COLO668 (cell line): ENCODE data around the gene FOXO4.

Experiments
- DNase-seq: peaks from one replicate; lab custom pipeline; 2025; ENCODE audit not compliant: unreplicated experiment; lab: John Stamatoyannopoulos, UW

The FOXO4 gene

DNA sequence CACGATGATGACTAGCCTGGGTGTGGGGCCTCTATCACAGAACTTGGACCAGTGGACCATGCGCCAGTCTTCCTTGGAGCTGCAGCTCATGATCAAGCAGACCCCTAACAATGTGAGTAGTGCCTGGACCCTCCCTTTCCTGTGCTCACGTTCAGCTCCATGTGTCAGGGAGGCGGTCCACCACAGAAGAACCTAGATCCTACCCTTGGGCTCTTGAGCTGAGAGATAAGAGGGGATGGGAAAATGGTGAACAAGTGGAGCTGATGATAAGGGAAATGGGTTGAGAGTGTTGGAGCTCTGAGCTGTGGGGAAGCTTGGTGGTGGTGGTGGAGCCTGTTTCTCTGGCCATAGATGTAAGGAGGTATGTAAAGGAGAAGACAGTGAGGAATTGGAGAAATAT is 35.9 kb downstream of the FOXO4 start:
- DNase-seq, result no peak

DNA sequence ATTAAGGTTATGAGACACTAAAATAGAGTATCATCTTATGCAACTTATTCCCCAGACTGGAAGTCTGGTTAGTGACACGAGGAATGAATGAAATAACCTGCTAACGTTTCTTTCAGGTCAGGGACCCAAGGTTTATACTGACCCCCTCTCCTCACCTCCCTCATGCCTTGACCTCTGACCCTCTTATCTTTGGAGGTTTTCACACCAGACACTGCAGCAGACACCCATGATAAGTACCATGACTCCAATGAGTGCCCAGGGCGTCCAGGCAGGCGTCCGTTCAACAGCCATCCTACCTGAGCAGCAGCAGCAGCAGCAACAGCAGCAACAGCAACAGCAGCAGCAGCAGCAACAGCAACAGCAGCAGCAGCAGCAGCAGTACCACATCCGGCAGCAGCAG is 44.8 kb downstream of the FOXO4 start:
- DNase-seq, result no peak

DNA sequence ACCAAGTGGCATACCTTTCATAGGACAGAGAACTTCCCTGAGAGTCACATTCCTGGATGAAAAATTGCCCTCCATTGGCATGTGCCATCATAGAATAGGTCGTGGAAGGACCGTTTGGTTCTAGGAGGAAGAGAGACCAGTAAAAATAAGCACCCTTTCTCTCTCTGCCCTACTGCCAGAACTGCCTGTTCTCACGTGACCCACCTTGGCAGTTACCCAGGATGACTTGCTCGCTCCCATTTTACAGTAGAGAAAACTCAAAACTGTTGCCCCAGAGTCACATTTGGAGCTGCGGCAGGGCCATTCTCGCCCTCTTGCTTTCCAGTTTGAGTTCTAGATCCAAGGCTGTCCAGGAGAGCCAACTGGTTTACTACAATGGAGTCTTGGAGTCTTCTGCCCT is 47.9 kb downstream of the FOXO4 start:
- no peak for DNase-seq

DNA sequence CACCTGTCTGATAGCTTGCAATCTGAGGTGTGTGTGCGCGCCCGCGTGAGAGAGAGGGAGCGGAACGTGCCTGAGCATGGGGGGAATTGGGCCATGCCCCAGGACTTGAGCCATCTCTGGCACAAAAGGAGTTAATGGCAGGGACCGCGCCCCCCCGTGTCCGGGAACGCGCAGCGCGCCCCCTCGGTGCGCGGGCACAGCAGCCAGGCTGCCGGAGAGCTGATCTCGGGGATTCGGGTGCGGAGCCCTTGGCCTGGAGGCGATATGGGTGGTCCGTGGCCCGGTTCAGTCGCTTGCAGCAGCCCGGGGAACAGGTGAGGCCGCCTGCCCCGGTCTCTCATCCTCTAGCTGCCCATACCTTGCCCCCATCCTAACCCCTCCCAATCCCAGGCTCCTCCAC is 49.0 kb downstream of the FOXO4 start, which contains the start of gene NLGN3:
TSS of gene NLGN3 (plus strand) at position 191 of the 400 bp plus-strand sequence. CDS start 2,909 bp downstream, outside the sequence.
- no peak for DNase-seq

DNA sequence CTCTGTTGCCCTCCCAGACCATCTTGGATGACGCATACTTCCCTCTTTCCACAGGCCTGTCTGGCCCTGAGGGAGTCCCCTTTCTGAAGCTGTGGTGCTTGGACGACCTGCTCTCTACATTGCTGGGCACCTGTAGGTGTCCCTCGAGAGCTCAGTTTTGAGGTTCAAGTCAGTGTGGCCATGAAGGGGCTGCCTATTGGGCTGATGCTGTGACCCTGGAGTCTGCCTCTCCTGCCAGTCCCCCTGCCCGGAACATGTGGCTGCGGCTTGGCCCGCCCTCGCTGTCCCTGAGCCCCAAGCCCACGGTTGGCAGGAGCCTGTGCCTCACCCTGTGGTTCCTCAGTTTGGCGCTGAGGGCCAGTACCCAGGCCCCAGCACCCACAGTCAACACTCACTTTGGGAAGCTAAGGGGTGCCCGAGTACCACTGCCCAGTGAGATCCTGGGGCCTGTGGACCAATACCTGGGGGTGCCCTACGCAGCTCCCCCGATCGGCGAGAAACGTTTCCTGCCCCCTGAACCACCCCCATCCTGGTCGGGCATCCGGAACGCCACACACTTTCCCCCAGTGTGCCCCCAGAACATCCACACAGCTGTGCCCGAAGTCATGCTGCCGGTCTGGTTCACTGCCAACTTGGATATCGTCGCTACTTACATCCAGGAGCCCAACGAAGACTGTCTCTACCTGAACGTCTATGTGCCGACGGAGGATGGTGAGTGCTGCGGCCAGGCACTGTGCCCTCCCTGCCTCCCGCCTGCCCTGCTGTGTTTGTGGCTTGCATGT is 52.0 kb downstream of the FOXO4 start:
- DNase-seq, result no peak

DNA sequence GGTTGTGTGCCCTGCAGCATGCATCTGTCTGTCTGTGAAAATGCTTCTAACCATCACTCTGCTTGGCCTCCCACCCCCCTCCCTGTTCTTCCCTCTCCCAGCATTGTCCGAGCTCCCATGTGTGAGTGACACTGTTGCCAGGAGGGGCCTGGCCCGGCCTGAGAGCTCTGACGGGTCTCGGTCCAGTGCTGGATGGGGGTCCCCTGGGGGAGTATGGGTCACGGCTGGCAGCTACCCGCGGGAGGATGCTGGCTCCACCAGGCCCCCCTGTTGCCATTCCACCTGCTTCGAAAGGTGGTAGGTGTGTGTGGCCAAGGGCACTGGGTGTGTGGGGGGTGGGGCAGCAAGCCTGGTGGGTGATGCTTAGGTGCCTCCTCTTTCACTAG is 52.6 kb downstream of the FOXO4 start:
- no peak for DNase-seq

DNA sequence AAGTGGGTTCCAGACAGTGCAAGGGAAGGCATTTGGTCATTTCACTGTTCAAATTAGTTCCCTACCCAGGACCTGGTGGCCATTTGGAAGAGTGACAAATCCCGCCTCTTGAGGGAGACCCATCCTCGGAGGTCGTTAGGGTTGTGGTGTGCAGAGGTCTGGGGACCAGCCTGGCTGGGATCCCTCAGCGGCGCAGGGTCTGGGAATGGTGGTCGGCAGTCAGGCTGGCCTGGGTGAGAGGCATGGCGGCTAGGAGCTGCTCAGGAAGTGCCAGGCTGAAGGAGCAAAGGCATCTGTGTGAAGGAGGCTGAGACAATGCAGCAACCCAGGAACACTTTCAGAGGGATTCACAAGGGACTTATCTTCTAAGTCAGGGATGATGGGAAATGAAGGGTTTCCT is 55.7 kb downstream of the FOXO4 start:
- DNase-seq, result no peak
